A549 (cell line): ENCODE data around the gene RGS5.

ENCODE experiments used
- CEBPB ChIP-seq, 2 experiments: fragments of >200 bp in 1 of 2; sonication (Bioruptor Twin) in 1 of 2; formaldehyde crosslinking in 1 of 2; IDR thresholded peaks; 2 replicates each; pipeline ENCODE4 v1.6.1; 2012 to 2016
- CTCF ChIP-seq: fragments of >200 bp; sonication (Bioruptor Twin); formaldehyde crosslinking; IDR thresholded peaks from 3 replicates; pipeline ENCODE4 v1.5.1; 2016
- ELK1 ChIP-seq: fragments of 150-350 bp; IDR thresholded peaks from 2 replicates; pipeline ENCODE4 v1.6.1; 2014; ENCODE audit warnings: low read depth, mild to moderate bottlenecking, low read length
- EP300 ChIP-seq, 2 experiments: fragments of >200 bp; sonication (Bioruptor Twin); formaldehyde crosslinking; IDR thresholded peaks; 2 replicates in 1 of 2; 3 replicates in 1 of 2; pipeline ENCODE4 v1.6.1; 2016 to 2017
- MAFK ChIP-seq: fragments of 450-650 bp; IDR thresholded peaks from 2 replicates; pipeline ENCODE4 v1.6.1; 2014; ENCODE audit not compliant: partially characterized antibody
- NFE2L2 ChIP-seq: fragments of 150-350 bp; conservative IDR thresholded peaks from 2 replicates; pipeline ENCODE4 v1.6.1; 2014; ENCODE audit warnings: low read length
- POLR2A ChIP-seq: IDR thresholded peaks from 2 replicates; pipeline ENCODE4 v1.6.1; 2012; ENCODE audit warnings: mild to moderate bottlenecking, low read length
- RAD21 ChIP-seq, 2 experiments: fragments of >200 bp in 1 of 2; sonication (Bioruptor Twin) in 1 of 2; formaldehyde crosslinking in 1 of 2; IDR thresholded peaks in 1 of 2; conservative IDR thresholded peaks in 1 of 2; 2 replicates in 1 of 2; 3 replicates in 1 of 2; pipeline ENCODE4 v1.6.1; 2012 to 2018; ENCODE audit warnings: inconsistent platforms in 1 of 2
- RFX5 ChIP-seq: fragments of 450-650 bp; IDR thresholded peaks from 2 replicates; pipeline ENCODE4 v1.7.1; 2014; ENCODE audit warnings: antibody characterized with exemption, mild to moderate bottlenecking, moderate library complexity
- TF ChIP-seq, protein P1 (sequence below): fragments of 250-450 bp; sonication (Bioruptor Pico); IDR thresholded peaks from 2 replicates; pipeline ENCODE4 v1.5.0; 2021; ENCODE audit warnings: mild to moderate bottlenecking, moderate library complexity, borderline replicate concordance

DNA sequence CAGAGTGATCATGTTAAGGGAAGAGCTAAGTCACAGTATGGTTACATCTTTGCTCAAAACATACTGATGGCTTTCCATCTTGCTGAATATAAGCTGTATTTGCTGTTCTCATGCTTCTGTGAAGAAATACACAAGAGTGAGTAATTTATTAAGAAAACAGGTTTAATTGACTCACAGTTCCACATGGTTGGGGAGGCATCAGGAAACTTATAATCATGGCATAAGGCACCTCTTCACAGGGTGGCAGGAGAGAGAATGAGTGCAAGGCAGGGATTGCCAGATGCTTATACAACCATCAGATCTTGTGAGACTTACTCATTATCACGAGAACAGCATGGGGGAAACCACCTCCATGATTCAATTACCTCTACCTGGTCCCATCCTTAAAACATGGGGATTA is 24.4 kb upstream of the RGS5 start:
- TF ChIP-seq CTCF (no peak), RFX5 (no peak), EP300 (IDR thresholded peaks at IDR 0.05) (no peak), POLR2A (no peak), RAD21 (conservative IDR thresholded peaks at IDR 0.05 in 1 of 2, IDR thresholded peaks at IDR 0.05 in 1 of 2) (no peak), MAFK (no peak), NFE2L2 (no peak), ELK1 (no peak), CEBPB (IDR thresholded peaks at IDR 0.05) (no peak)
- TF ChIP-seq, protein P1, sequence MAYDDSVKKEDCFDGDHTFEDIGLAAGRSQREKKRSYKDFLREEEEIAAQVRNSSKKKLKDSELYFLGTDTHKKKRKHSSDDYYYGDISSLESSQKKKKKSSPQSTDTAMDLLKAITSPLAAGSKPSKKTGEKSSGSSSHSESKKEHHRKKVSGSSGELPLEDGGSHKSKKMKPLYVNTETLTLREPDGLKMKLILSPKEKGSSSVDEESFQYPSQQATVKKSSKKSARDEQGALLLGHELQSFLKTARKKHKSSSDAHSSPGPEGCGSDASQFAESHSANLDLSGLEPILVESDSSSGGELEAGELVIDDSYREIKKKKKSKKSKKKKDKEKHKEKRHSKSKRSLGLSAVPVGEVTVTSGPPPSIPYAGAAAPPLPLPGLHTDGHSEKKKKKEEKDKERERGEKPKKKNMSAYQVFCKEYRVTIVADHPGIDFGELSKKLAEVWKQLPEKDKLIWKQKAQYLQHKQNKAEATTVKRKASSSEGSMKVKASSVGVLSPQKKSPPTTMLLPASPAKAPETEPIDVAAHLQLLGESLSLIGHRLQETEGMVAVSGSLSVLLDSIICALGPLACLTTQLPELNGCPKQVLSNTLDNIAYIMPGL (CRISPR knock-in tag) = no peak
